RWPE2 (cell line): ENCODE measurements around the gene ZBTB4.

ENCODE experiments used
- ATAC-seq: fragments of 200-7000 bp; cut with Tn5 transposase; 3 replicates; pipeline ENCODE4 v1.9.1; 2021; ENCODE audit warnings: low read depth
- DNase-seq: peaks from one replicate; pipeline ENCODE4 v3.0.0-alpha.2; 2020; ENCODE audit warnings: low spot score
- H3K27ac ChIP-seq: fragments of 450-650 bp; 2 replicates; pipeline ENCODE4 v1.5.1; 2017; ENCODE audit warnings: mild to moderate bottlenecking; ENCODE audit not compliant: poor library complexity, severe bottlenecking
- H3K27me3 ChIP-seq: fragments of 250-450 bp; sonication (Bioruptor Pico); 2 replicates; pipeline ENCODE4 v1.5.1; 2021; ENCODE audit warnings: mild to moderate bottlenecking, moderate library complexity; ENCODE audit not compliant: insufficient read depth, poor library complexity, severe bottlenecking
- H3K36me3 ChIP-seq: fragments of 250-450 bp; sonication (Bioruptor Pico); 2 replicates; pipeline ENCODE4 v1.5.1; 2020; ENCODE audit warnings: low read depth, mild to moderate bottlenecking, moderate library complexity
- H3K4me1 ChIP-seq: fragments of 250-450 bp; sonication (Bioruptor Pico); 2 replicates; pipeline ENCODE4 v1.5.1; 2021; ENCODE audit warnings: mild to moderate bottlenecking, moderate library complexity; ENCODE audit not compliant: insufficient read depth, poor library complexity, severe bottlenecking
- H3K4me3 ChIP-seq: fragments of 250-450 bp; sonication (Bioruptor Pico); 2 replicates; pipeline ENCODE4 v1.5.1; 2021; ENCODE audit warnings: mild to moderate bottlenecking, moderate library complexity; ENCODE audit not compliant: severe bottlenecking
- H3K9me3 ChIP-seq: fragments of 250-450 bp; sonication (Bioruptor Pico); 2 replicates; pipeline ENCODE4 v1.5.1; 2021; ENCODE audit warnings: mild to moderate bottlenecking, moderate library complexity; ENCODE audit not compliant: severe bottlenecking
- CTCF ChIP-seq: fragments of 450-650 bp; IDR thresholded peaks from one replicate; pipeline ENCODE4 v1.5.1; 2017; ENCODE audit warnings: mild to moderate bottlenecking, moderate library complexity; ENCODE audit not compliant: poor library complexity, severe bottlenecking

ZBTB4 gene

GRCh38 chr17:7468804-7469389 is 10.5 kb downstream of the ZBTB4 start:
- peaks cover 27% of the 10 kb centered on the region for H3K36me3 ChIP-seq
- no peak overlapping the region for H3K4me3 ChIP-seq
- H3K4me1 ChIP-seq, result no peaks in the 10 kb centered on the region
- ATAC-seq (no peak), DNase-seq (no peak)
- H3K9me3 ChIP-seq, result no peaks in the 10 kb centered on the region
- TF ChIP-seq CTCF, result no peak
- no peaks in the 10 kb centered on the region for H3K27me3 ChIP-seq
- H3K27ac ChIP-seq, result no peak overlapping the region

DNA sequence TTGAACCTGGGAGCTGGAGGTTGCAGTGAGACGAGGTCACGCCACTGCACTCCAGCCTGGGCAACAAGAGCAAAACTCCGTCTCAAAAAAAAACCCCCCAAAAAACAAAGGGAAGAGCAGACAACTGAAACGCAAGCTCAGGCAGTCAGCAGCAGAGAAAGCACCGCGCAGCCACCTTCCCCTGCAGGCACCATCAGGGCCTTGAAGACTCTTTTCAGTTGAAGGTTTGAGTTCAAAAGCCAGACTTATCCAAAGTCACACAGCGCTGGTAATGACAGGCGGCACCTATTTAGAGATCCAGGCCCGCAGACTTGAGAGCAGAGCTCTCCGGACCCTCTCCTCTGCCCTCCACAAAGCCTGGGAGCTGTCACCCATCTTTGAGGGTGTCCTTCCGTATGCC is 11.1 kb downstream of the ZBTB4 start:
- no peak overlapping the region for H3K27ac ChIP-seq

GRCh38 chr17:7467498-7467897 is 11.9 kb downstream of the ZBTB4 start:
- no peak overlapping the region for H3K4me3 ChIP-seq
- ATAC-seq (no peak), DNase-seq (no peak)
- no peaks in the 10 kb centered on the region for H3K9me3 ChIP-seq
- no peak for TF ChIP-seq CTCF
- H3K4me1 ChIP-seq, result no peaks in the 10 kb centered on the region
- no peaks in the 10 kb centered on the region for H3K27me3 ChIP-seq
- H3K27ac ChIP-seq, result no peak overlapping the region
- H3K36me3 ChIP-seq, result peaks cover 32% of the 10 kb centered on the region

More for the DNA sequence above, 11.1 kb downstream of the ZBTB4 start:
- H3K4me3 ChIP-seq, result no peak overlapping the region
- no peak for TF ChIP-seq CTCF
- no peak for DNase-seq
- peaks cover 27% of the 10 kb centered on the region for H3K36me3 ChIP-seq
- H3K9me3 ChIP-seq, result no peaks in the 10 kb centered on the region
- H3K27me3 ChIP-seq, result no peaks in the 10 kb centered on the region
- H3K4me1 ChIP-seq, result no peaks in the 10 kb centered on the region
- ATAC-seq, result no peak

- Histone ChIP-seq H3K4me1 (no peaks in the 10 kb centered on the region), H3K4me3 (no peak overlapping the region), H3K9me3 (no peaks in the 10 kb centered on the region), H3K27ac (no peak overlapping the region), H3K36me3 (peaks cover 32% of the 10 kb centered on the region), H3K27me3 (no peaks in the 10 kb centered on the region)
- ATAC-seq (no peak), DNase-seq (no peak)
- TF ChIP-seq CTCF, result no peak
Measured at GRCh38 chr17:7466639-7467341, 12.6 kb downstream of the ZBTB4 start.

GRCh38 chr17:7466318-7466638 is 13.2 kb downstream of the ZBTB4 start:
- Histone ChIP-seq H3K27ac (no peak overlapping the region), H3K36me3 (peaks cover 32% of the 10 kb centered on the region), H3K4me3 (no peak overlapping the region), H3K27me3 (no peaks in the 10 kb centered on the region), H3K4me1 (no peaks in the 10 kb centered on the region), H3K9me3 (no peaks in the 10 kb centered on the region)
- ATAC-seq (no peak), DNase-seq (no peak)
- no peak for TF ChIP-seq CTCF
